ENCODE data around the gene PTPRR. TPM values are rescaled to one million over a fixed set of nuclear protein-coding genes. Genes with fewer than 3 reads are reported as not detected.

PTPRR gene
- total RNA-seq, 1 donor from 2014 or later, result 0.98 TPM

- Histone ChIP-seq H3K9me3 (no peaks in the 10 kb centered on the region), H3K4me3 (no peak overlapping the region), H3K27ac (no peak overlapping the region), H3K36me3 (no peaks in the 10 kb centered on the region), H3K4me1 (no peaks in the 10 kb centered on the region), H3K27me3 (no peaks in the 10 kb centered on the region)
- intact Hi-C loops (cut with DNase I), result no loop called here
- TF ChIP-seq POLR2A (IDR thresholded peaks at IDR 0.05) (no peak), POLR2AphosphoS5 (IDR thresholded peaks at IDR 0.05; ENCODE audit: insufficient read depth in 1 of 2, low read depth in 1 of 2) (peak in 1 of 2 donors; percentile 37)
- TF ChIP-seq, protein P1, sequence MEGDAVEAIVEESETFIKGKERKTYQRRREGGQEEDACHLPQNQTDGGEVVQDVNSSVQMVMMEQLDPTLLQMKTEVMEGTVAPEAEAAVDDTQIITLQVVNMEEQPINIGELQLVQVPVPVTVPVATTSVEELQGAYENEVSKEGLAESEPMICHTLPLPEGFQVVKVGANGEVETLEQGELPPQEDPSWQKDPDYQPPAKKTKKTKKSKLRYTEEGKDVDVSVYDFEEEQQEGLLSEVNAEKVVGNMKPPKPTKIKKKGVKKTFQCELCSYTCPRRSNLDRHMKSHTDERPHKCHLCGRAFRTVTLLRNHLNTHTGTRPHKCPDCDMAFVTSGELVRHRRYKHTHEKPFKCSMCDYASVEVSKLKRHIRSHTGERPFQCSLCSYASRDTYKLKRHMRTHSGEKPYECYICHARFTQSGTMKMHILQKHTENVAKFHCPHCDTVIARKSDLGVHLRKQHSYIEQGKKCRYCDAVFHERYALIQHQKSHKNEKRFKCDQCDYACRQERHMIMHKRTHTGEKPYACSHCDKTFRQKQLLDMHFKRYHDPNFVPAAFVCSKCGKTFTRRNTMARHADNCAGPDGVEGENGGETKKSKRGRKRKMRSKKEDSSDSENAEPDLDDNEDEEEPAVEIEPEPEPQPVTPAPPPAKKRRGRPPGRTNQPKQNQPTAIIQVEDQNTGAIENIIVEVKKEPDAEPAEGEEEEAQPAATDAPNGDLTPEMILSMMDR (IDR thresholded peaks at IDR 0.05), result no peak
- no peak for DNase-seq (ENCODE audit: extremely low spot score in 2 of 2)
These were observed 229.4 kb downstream of the PTPRR start for GRCh38 chr12:70691018-70691672.

GRCh38 chr12:70686907-70687306, 233.6 kb downstream of the PTPRR start:
- TF ChIP-seq POLR2AphosphoS5 (IDR thresholded peaks at IDR 0.05; ENCODE audit: insufficient read depth in 1 of 2, low read depth in 1 of 2) (no peak), POLR2A (IDR thresholded peaks at IDR 0.05) (no peak)
- TF ChIP-seq, protein P1 (IDR thresholded peaks at IDR 0.05), result no peak
- no peak overlapping the region for H3K4me3 ChIP-seq

GRCh38 chr12:70686299-70686698, 234.2 kb downstream of the PTPRR start:
- Histone ChIP-seq H3K27ac (no peak overlapping the region), H3K4me1 (no peaks in the 10 kb centered on the region), H3K27me3 (no peaks in the 10 kb centered on the region), H3K9me3 (no peaks in the 10 kb centered on the region), H3K4me3 (no peak overlapping the region), H3K36me3 (no peaks in the 10 kb centered on the region)
- intact Hi-C loops (cut with DNase I), result no loop called here
- TF ChIP-seq POLR2A (IDR thresholded peaks at IDR 0.05) (no peak), POLR2AphosphoS5 (IDR thresholded peaks at IDR 0.05; ENCODE audit: insufficient read depth in 1 of 2, low read depth in 1 of 2) (no peak)
- TF ChIP-seq, protein P1 (IDR thresholded peaks at IDR 0.05), result no peak
- no peak for DNase-seq (ENCODE audit: extremely low spot score in 2 of 2)

More at GRCh38 chr12:70686907-70687306, 233.6 kb downstream of the PTPRR start:
- Histone ChIP-seq H3K27me3 (no peaks in the 10 kb centered on the region), H3K27ac (no peak overlapping the region), H3K4me1 (no peaks in the 10 kb centered on the region), H3K9me3 (no peaks in the 10 kb centered on the region), H3K36me3 (no peaks in the 10 kb centered on the region)
- intact Hi-C loops (cut with DNase I), result no loop called here
- no peak for DNase-seq (ENCODE audit: extremely low spot score in 2 of 2)

DNA sequence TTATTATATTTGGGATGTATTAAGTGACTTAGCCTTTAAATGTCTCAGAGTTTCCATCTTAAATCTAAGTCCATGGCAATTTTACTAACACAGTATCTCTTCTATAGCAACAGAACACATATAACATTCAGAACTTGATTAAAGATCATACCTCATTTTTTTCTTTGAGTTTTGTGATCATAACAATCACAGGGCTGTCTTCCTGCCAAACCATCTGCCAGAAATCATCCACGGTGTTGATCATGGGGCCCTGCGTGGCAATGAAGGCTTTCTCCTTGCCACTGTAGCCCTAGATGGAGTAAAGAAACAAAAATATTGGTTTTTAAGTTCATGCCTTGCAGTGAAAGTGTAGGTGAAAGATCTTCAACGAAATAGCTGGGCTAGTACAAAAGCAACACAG, 236.6 kb downstream of the PTPRR start:
- intact Hi-C loops (cut with DNase I), result no loop called here
- Histone ChIP-seq H3K4me1 (no peaks in the 10 kb centered on the region), H3K27ac (no peak overlapping the region), H3K27me3 (no peaks in the 10 kb centered on the region), H3K9me3 (no peaks in the 10 kb centered on the region), H3K4me3 (no peak overlapping the region), H3K36me3 (no peaks in the 10 kb centered on the region)
- DNase-seq (ENCODE audit: extremely low spot score in 2 of 2), result no peak
- TF ChIP-seq POLR2A (IDR thresholded peaks at IDR 0.05) (no peak), POLR2AphosphoS5 (IDR thresholded peaks at IDR 0.05; ENCODE audit: insufficient read depth in 1 of 2, low read depth in 1 of 2) (no peak)
- TF ChIP-seq, protein P1 (IDR thresholded peaks at IDR 0.05), result no peak

GRCh38 chr12:70671698-70672097, 248.8 kb downstream of the PTPRR start:
- no peak for DNase-seq (ENCODE audit: extremely low spot score in 2 of 2)
- no peak overlapping the region for H3K27ac ChIP-seq
- TF ChIP-seq POLR2AphosphoS5 (IDR thresholded peaks at IDR 0.05; ENCODE audit: insufficient read depth in 1 of 2, low read depth in 1 of 2), result no peak
- TF ChIP-seq, protein P1 (IDR thresholded peaks at IDR 0.05), result no peak
- no peak for TF ChIP-seq POLR2A (IDR thresholded peaks at IDR 0.05)
- H3K4me3 ChIP-seq, result no peak overlapping the region
- H3K27me3 ChIP-seq, result no peaks in the 10 kb centered on the region
- no peaks in the 10 kb centered on the region for H3K4me1 ChIP-seq
- intact Hi-C loops (cut with DNase I), result no loop called here
- H3K9me3 ChIP-seq, result no peaks in the 10 kb centered on the region
- no peaks in the 10 kb centered on the region for H3K36me3 ChIP-seq
